ENCODE results near the gene RASA4B.
"Not testable (repeated sequence)": the region's sequence is repeated elsewhere in the genome, so short reads cannot be mapped to it uniquely, and the experiment has no call there.

The RASA4B gene

GRCh38 chr7:102517550-102518147 is at the start of gene RASA4B:
TSS of gene RASA4B (minus strand) at chr7:102517777. CDS start at chr7:102517710, 67 bp downstream.
- not testable (repeated sequence) for FAIRE-seq; DNase-seq (ENCODE audit: insufficient read length, low spot score)

- DNase-seq (ENCODE audit: insufficient read length, low spot score); FAIRE-seq: not testable (repeated sequence)
These were observed 33.3 kb upstream of the RASA4B start, which contains the start of gene SPDYE2 for GRCh38 chr7:102550808-102551422. TSS of gene SPDYE2 (plus strand) at chr7:102551226. CDS start at chr7:102553256, 2,030 bp downstream.

- not testable (repeated sequence) for FAIRE-seq; DNase-seq (ENCODE audit: insufficient read length, low spot score)
These were observed 28.8 kb upstream of the RASA4B start for GRCh38 chr7:102546353-102546752.

GRCh38 chr7:102545288-102545687 is 27.7 kb upstream of the RASA4B start:
- not testable (repeated sequence) for DNase-seq (ENCODE audit: insufficient read length, low spot score); FAIRE-seq

GRCh38 chr7:102544372-102544771 is 26.8 kb upstream of the RASA4B start:
- DNase-seq (ENCODE audit: insufficient read length, low spot score); FAIRE-seq: not testable (repeated sequence)

- not testable (repeated sequence) for FAIRE-seq
These were observed 26.0 kb upstream of the RASA4B start, which contains the start of gene UPK3BL2 for GRCh38 chr7:102543596-102543995. TSS of gene UPK3BL2 (minus strand) at chr7:102543696. CDS start at chr7:102543636, 60 bp downstream.

GRCh38 chr7:102542771-102543170 is 25.2 kb upstream of the RASA4B start:
- DNase-seq (ENCODE audit: insufficient read length, low spot score); FAIRE-seq: not testable (repeated sequence)

More at GRCh38 chr7:102543596-102543995, 26.0 kb upstream of the RASA4B start, which contains the start of gene UPK3BL2:
- not testable (repeated sequence) for DNase-seq (ENCODE audit: insufficient read length, low spot score)

GRCh38 chr7:102542083-102542482 is 24.5 kb upstream of the RASA4B start:
- DNase-seq (ENCODE audit: insufficient read length, low spot score); FAIRE-seq: not testable (repeated sequence)

- not testable (repeated sequence) for FAIRE-seq; DNase-seq (ENCODE audit: insufficient read length, low spot score)
These were observed 23.0 kb upstream of the RASA4B start for GRCh38 chr7:102540604-102541003.

- not testable (repeated sequence) for FAIRE-seq; DNase-seq (ENCODE audit: insufficient read length, low spot score)
These were observed 17.6 kb upstream of the RASA4B start for GRCh38 chr7:102535062-102535615.

- not testable (repeated sequence) for DNase-seq (ENCODE audit: insufficient read length, low spot score); FAIRE-seq
These were observed 14.6 kb upstream of the RASA4B start for GRCh38 chr7:102532127-102532526.

GRCh38 chr7:102531583-102531982 is 14.0 kb upstream of the RASA4B start:
- not testable (repeated sequence) for FAIRE-seq; DNase-seq (ENCODE audit: insufficient read length, low spot score)

GRCh38 chr7:102527822-102528793 is 10.5 kb upstream of the RASA4B start:
- not testable (repeated sequence) for DNase-seq (ENCODE audit: insufficient read length, low spot score); FAIRE-seq

- not testable (repeated sequence) for DNase-seq (ENCODE audit: insufficient read length, low spot score); FAIRE-seq
These were observed 9.6 kb upstream of the RASA4B start for GRCh38 chr7:102527182-102527581.

GRCh38 chr7:102524803-102525202 is 7.2 kb upstream of the RASA4B start:
- DNase-seq (ENCODE audit: insufficient read length, low spot score); FAIRE-seq: not testable (repeated sequence)

GRCh38 chr7:102520797-102521196 is 3.2 kb upstream of the RASA4B start:
- not testable (repeated sequence) for FAIRE-seq; DNase-seq (ENCODE audit: insufficient read length, low spot score)

GRCh38 chr7:102516951-102517350 is 626 bp downstream of the RASA4B start:
- not testable (repeated sequence) for DNase-seq (ENCODE audit: insufficient read length, low spot score); FAIRE-seq

- DNase-seq (ENCODE audit: insufficient read length, low spot score); FAIRE-seq: not testable (repeated sequence)
These were observed 1.7 kb downstream of the RASA4B start for GRCh38 chr7:102515889-102516288.

- not testable (repeated sequence) for FAIRE-seq; DNase-seq (ENCODE audit: insufficient read length, low spot score)
These were observed 2.5 kb downstream of the RASA4B start for GRCh38 chr7:102514881-102515721.

Measured in H54 (cell line).